OCI-LY7 (cell line): ENCODE results near the gene PEDS1. TPM values are rescaled to one million over a fixed set of nuclear protein-coding genes. Genes with fewer than 3 reads are reported as not detected.

Experiments
- BruUV-seq: library from RNA; stranded (reverse); fragments of 400-500 nt; replicated peaks from 2 replicates; lab custom pipeline; 2021; lab: Mats Ljungman, UMichigan
- CTCF ChIA-PET: fragments of 300-600 bp; sonication (Branson Sonifier 250); formaldehyde crosslinking; loops from one replicate; lab custom pipeline; 2022; ENCODE audit warnings: antibody characterized with exemption; ENCODE audit not compliant: unreplicated experiment; lab: Charles Lee
- POLR2A ChIA-PET: fragments of 300-600 bp; sonication (Branson Sonifier 250); formaldehyde crosslinking; loops from one replicate; lab custom pipeline; 2022; ENCODE audit warnings: antibody characterized with exemption; lab: Charles Lee
- DNase-seq: peaks from one replicate; pipeline ENCODE4 v3.0.0-alpha.2; 2015; ENCODE audit warnings: low spot score
- H2AFZ ChIP-seq: fragments of 200-600 bp; sonication (generic), shearing (Covaris generic); 2 replicates; pipeline ENCODE4 v1.6.1; 2014; ENCODE audit warnings: mild to moderate bottlenecking, antibody characterized with exemption, low read length, moderate library complexity
- H3K27ac ChIP-seq: fragments of 200-600 bp; sonication (generic); 2 replicates; pipeline ENCODE4 v1.5.1; 2014; ENCODE audit warnings: mixed run types, low read depth, mild to moderate bottlenecking, moderate library complexity, low read length, inconsistent platforms; ENCODE audit not compliant: poor library complexity, severe bottlenecking
- H3K36me3 ChIP-seq: fragments of 200-600 bp; sonication (generic); 2 replicates; pipeline ENCODE4 v1.6.1; 2014; ENCODE audit warnings: mild to moderate bottlenecking, antibody characterized with exemption, low read length, moderate library complexity, mixed read lengths; ENCODE audit not compliant: insufficient read depth
- H3K4me1 ChIP-seq: fragments of 200-600 bp; sonication (generic); 2 replicates; pipeline ENCODE4 v1.5.1; 2014; ENCODE audit warnings: mild to moderate bottlenecking, low read length; ENCODE audit not compliant: insufficient read depth, poor library complexity, severe bottlenecking
- H3K4me2 ChIP-seq: fragments of 200-600 bp; sonication (generic); 2 replicates; pipeline ENCODE4 v1.6.1; 2014; ENCODE audit warnings: mild to moderate bottlenecking, low read length
- H3K4me3 ChIP-seq: fragments of 200-600 bp; sonication (generic); 2 replicates; pipeline ENCODE4 v1.5.1; 2014; ENCODE audit warnings: mild to moderate bottlenecking, low read depth, low read length; ENCODE audit not compliant: poor library complexity, severe bottlenecking
- H3K79me2 ChIP-seq: fragments of 200-600 bp; sonication (generic); 2 replicates; pipeline ENCODE4 v1.6.1; 2016; ENCODE audit warnings: low read depth, mild to moderate bottlenecking, low read length, moderate library complexity, mixed read lengths; ENCODE audit not compliant: insufficient read depth
- H3K9me2 ChIP-seq: fragments of 200-600 bp; sonication (generic); 2 replicates; pipeline ENCODE4 v1.6.1; 2016; ENCODE audit warnings: mild to moderate bottlenecking, low read length, mixed read lengths; ENCODE audit not compliant: insufficient read depth
- H3K9me3 ChIP-seq: fragments of 200-600 bp; sonication (generic); 2 replicates; pipeline ENCODE4 v1.6.1; 2014; ENCODE audit warnings: mild to moderate bottlenecking, mixed run types, low read length, mixed read lengths
- H4K20me1 ChIP-seq: fragments of 200-600 bp; sonication (generic); 2 replicates; pipeline ENCODE4 v1.6.1; 2014; ENCODE audit warnings: mild to moderate bottlenecking, antibody characterized with exemption, low read length, moderate library complexity, mixed read lengths; ENCODE audit not compliant: insufficient read depth
- EZH2phosphoT487 ChIP-seq: fragments of 200-600 bp; sonication (generic); IDR thresholded peaks from 2 replicates; pipeline ENCODE4 v1.6.1; 2018; ENCODE audit warnings: low read depth, borderline replicate concordance, mild to moderate bottlenecking, mixed run types, antibody characterized with exemption, low read length, moderate library complexity, mixed read lengths
- intact Hi-C: fragments of 100-400 bp; cut with micrococcal nuclease; formaldehyde crosslinking; loops from one replicate; pipeline ENCODE4 v1.10.0; 2022; ENCODE audit not compliant: unreplicated experiment
- total RNA-seq, 2 experiments: library from RNA; depleted of rRNA in 1 of 2; stranded (reverse); fragments of >200 nt in 1 of 2; shearing (Covaris generic) in 1 of 2; gene quantifications; 2 replicates each; pipeline ENCODE4 v1.2.3, GENCODE V29; 2014 to 2022
- TF ChIP-seq, protein P1 (sequence below): fragments of 200-600 bp; sonication (generic); conservative IDR thresholded peaks from 2 replicates; pipeline ENCODE4 v1.5.1; 2014; ENCODE audit warnings: mild to moderate bottlenecking, antibody characterized with exemption, low read length, moderate library complexity, mixed read lengths

The PEDS1 gene
- total RNA-seq, 2 experiments from 2014 or later = 22.0 to 25.9 TPM

DNA sequence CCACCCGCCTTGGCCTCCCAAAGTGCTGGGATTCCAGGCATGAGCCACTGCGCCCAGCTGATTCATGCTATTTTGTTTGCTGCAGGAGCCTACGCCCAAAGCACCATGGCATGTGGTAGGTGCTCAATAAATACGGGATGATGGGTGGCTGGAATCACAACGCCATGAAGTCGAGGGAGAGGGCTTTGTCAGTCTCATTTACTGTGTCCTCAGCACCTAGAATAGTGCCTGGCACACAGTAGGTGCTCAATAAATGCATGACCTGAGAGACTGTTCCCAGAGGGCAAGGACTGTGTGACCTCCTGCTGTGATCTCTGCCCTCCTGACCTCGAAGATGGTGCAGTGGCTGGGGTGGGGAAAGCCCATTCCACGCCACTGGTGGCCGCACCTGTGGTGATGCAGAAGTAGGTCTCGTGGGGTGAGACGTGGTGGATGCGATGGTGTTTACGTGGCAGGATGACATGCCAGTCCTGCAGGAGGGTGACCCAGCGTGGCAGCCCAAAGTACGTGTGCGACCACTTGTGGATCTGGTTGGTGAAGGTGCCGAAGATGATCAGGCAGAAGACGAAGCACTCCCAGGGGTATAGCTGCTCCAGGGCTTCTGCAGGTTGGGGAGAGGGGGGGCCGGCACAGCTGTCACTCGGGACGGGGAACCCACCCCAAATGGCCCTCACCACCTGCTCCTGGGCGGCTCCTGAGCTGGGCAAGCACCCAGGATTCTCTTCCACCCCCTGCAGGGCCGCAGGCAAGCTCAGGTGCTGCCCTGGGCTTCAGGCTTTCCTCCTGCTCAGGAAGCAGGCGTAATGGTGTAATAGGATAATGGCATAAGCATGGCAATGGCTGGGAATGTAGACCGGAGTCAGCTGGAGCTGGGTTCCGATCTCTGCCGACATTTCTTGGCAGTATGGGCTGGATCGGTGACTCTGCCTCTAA, 25.7 kb downstream of the PEDS1 start:
- H3K9me3 ChIP-seq = no peaks in the 10 kb centered on the region
- CTCF ChIA-PET = interaction anchor here (0.6 kb wide), 2 partner anchors 41 to 56 kb away, joined by 3 to 4 read pairs; no protein-coding TSS in a partner anchor
- intact Hi-C loops = no loop called here
- BruUV-seq = no TSS peak
- H3K27ac ChIP-seq = no peak overlapping the region
- DNase-seq = no peak
- H3K4me3 ChIP-seq = no peak overlapping the region
- H4K20me1 ChIP-seq = no peaks in the 10 kb centered on the region
- H3K9me2 ChIP-seq = no peaks in the 10 kb centered on the region
- peaks cover 30% of the 10 kb centered on the region for H3K36me3 ChIP-seq
- no peak overlapping the region for H3K4me2 ChIP-seq
- POLR2A ChIA-PET = no interaction called here
- no peaks in the 10 kb centered on the region for H3K79me2 ChIP-seq
- no peak for TF ChIP-seq EZH2phosphoT487
- TF ChIP-seq, protein P1, sequence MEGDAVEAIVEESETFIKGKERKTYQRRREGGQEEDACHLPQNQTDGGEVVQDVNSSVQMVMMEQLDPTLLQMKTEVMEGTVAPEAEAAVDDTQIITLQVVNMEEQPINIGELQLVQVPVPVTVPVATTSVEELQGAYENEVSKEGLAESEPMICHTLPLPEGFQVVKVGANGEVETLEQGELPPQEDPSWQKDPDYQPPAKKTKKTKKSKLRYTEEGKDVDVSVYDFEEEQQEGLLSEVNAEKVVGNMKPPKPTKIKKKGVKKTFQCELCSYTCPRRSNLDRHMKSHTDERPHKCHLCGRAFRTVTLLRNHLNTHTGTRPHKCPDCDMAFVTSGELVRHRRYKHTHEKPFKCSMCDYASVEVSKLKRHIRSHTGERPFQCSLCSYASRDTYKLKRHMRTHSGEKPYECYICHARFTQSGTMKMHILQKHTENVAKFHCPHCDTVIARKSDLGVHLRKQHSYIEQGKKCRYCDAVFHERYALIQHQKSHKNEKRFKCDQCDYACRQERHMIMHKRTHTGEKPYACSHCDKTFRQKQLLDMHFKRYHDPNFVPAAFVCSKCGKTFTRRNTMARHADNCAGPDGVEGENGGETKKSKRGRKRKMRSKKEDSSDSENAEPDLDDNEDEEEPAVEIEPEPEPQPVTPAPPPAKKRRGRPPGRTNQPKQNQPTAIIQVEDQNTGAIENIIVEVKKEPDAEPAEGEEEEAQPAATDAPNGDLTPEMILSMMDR = no peak
- H3K4me1 ChIP-seq = no peaks in the 10 kb centered on the region
- H2AFZ ChIP-seq = no peak overlapping the region

DNA sequence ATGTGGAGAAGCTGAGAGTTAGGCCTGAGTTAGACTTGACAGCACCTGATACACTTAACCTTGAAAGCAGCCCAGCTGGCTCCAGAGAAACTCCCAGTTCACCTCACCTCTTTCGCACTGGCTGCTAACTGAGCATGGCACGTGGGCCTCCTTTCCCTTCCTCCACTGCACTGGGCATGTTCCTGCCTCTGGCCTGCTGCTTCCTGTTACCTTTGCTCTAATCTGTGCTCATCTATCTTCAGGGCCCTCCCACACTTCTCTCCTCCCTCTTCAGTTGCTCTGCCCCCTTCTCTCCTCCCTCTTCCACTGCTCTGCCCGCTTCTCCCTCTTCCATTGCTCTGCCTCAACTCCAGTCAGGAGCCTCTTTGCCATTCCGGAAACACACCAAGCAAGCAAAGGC, 26.9 kb downstream of the PEDS1 start:
- H3K4me1 ChIP-seq = no peaks in the 10 kb centered on the region
- no peak overlapping the region for H3K4me2 ChIP-seq
- H3K79me2 ChIP-seq = no peaks in the 10 kb centered on the region
- no peak overlapping the region for H3K27ac ChIP-seq
- H3K9me2 ChIP-seq = no peaks in the 10 kb centered on the region
- CTCF ChIA-PET = interaction anchor here (0.6 kb wide), 1 partner anchor 188 kb away, joined by 3 read pairs; no protein-coding TSS in a partner anchor
- intact Hi-C loops = no loop called here
- no peak for DNase-seq
- H3K4me3 ChIP-seq = no peak overlapping the region
- POLR2A ChIA-PET = no interaction called here
- no peak overlapping the region for H2AFZ ChIP-seq
- H4K20me1 ChIP-seq = no peaks in the 10 kb centered on the region
- no peaks in the 10 kb centered on the region for H3K9me3 ChIP-seq
- no TSS peak for BruUV-seq
- TF ChIP-seq EZH2phosphoT487 = no peak
- TF ChIP-seq, protein P1 = no peak
- peaks cover 30% of the 10 kb centered on the region for H3K36me3 ChIP-seq

DNA sequence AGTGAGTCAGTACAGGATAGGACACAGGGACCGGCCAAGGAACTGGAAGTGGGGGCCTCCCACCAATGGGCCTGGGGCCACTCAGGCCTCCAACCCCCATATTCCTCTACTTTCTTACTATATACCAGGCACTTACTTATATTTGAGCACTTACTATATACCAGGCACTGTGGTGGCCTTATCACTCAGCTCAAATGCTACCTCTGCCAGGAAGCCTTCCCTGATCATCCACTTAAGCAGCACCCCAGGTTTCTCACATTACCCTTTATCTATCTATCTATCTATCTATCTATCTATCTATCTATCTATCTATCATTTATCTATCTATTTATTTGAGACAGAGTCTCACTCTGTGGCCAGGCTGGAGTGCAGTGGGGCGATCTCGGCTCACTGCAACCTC, 28.2 kb downstream of the PEDS1 start:
- Histone ChIP-seq H3K36me3 (peaks cover 21% of the 10 kb centered on the region; the same call in 1 of the 2 replicates), H3K4me2 (no peak overlapping the region), H3K4me1 (no peaks in the 10 kb centered on the region), H3K27ac (no peak overlapping the region), H3K4me3 (no peak overlapping the region), H3K9me3 (no peaks in the 10 kb centered on the region), H3K9me2 (no peaks in the 10 kb centered on the region), H3K79me2 (no peaks in the 10 kb centered on the region), H4K20me1 (no peaks in the 10 kb centered on the region), H2AFZ (no peak overlapping the region)
- intact Hi-C loops = no loop called here
- DNase-seq = no peak
- BruUV-seq = no TSS peak
- POLR2A ChIA-PET = interaction anchor here (1.1 kb wide), 1 partner anchor 10 kb away, joined by 3 read pairs; no protein-coding TSS in a partner anchor
- CTCF ChIA-PET = no interaction called here
- no peak for TF ChIP-seq EZH2phosphoT487
- TF ChIP-seq, protein P1 = no peak
